ENCODE measurements around the gene MEIS1. TPM values are rescaled to one million over a fixed set of nuclear protein-coding genes. Genes with fewer than 3 reads are reported as not detected.

The MEIS1 gene
- polyA plus RNA-seq, 1 experiment = 107 TPM

- TF ChIP-seq CTCF (IDR thresholded peaks at IDR 0.05; ENCODE audit: low read depth, low read length) = no peak
- H3K27me3 ChIP-seq (ENCODE audit: control insufficient read depth, insufficient read depth, low read length) = no peaks in the 10 kb centered on the region
- POLR2A ChIA-PET = no interaction called here
- no peak for DNase-seq (ENCODE audit: low read depth, low spot score)
- no peaks in the 10 kb centered on the region for H3K9me3 ChIP-seq (ENCODE audit: control insufficient read depth, insufficient read depth, low read length)
- no peak overlapping the region for H3K27ac ChIP-seq (ENCODE audit: low read depth, low read length)
- CTCF ChIA-PET = interaction anchor here (1.4 kb wide), 1 partner anchor 10 kb away, joined by 5 read pairs; no protein-coding TSS in a partner anchor
- H3K4me3 ChIP-seq (ENCODE audit: low read depth, low read length) = no peak overlapping the region
Measured at GRCh38 chr2:66522611-66523376, 87.9 kb downstream of the MEIS1 start.

DNA sequence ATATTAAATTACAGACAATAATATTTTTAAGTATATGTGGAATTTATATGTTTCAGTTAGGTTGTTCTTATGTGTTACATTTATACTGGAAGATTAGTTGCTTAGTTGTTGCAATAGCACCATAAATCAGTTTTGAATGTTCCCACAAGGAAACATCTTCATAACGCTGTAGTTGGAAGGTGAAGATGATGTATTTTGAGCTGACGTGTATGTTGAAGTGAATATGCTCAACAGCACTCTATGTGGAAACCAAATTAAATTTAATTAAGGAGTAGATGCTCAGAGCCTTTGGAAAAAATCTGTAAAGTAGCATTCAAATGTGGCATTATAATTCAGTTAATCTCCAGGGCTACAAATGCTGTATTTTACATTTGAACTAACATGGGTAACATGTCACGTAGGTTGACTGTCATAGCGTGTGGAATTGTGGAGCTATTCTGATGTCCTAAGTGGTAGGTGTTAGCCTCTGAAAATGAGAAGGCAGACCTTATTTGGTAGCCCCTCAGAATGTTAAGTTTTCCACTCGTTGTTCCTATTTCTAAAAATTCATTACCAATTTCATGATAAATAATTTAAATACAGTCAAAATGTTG is 88.5 kb downstream of the MEIS1 start:
- DNase-seq (ENCODE audit: low read depth, low spot score) = no peak
- no peak overlapping the region for H3K27ac ChIP-seq (ENCODE audit: low read depth, low read length)
- no peak overlapping the region for H3K4me3 ChIP-seq (ENCODE audit: low read depth, low read length)
- ChIA-PET CTCF (no interaction called here), POLR2A (no interaction called here)
- no peak for TF ChIP-seq CTCF (IDR thresholded peaks at IDR 0.05; ENCODE audit: low read depth, low read length)
- no peaks in the 10 kb centered on the region for H3K27me3 ChIP-seq (ENCODE audit: control insufficient read depth, insufficient read depth, low read length)
- no peaks in the 10 kb centered on the region for H3K9me3 ChIP-seq (ENCODE audit: control insufficient read depth, insufficient read depth, low read length)

DNA sequence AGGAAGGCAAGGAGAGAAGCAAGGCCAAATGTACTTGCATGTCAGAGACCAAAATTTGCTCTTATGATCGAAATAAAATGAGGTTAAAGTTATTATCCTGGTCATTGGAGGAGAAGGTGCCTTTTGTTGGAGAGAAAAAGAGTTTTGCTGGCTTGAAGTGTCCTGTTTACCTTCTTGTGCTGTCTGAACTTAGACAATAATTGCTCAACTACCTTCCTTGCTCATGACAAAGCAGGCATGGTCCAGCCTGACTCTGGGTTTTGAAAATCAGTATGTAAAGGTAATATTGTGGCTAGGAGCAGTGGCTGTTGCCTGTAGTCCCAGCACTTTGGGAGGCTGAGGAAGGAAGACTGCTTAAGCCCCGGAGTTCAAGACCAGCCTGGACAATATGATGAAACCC is 89.1 kb downstream of the MEIS1 start:
- POLR2A ChIA-PET = no interaction called here

DNA sequence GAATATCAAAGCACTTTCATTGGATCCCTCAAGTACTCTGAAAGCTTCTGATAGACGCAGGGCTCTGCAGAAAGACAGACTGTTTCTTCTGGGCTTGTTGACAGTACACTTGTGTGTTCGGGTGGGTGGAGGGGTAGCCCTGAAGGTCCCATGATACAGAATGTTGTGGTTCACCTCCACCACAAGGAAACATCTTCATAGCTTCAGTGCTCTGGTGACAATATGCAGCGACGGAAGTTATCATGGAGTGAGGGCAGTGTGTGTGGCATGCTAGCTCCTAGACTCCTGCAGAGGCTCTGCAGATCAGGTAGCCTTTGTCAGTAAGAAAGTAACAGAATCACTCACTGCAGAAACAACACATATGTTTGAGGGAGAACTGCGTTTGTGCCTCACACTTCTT is 90.7 kb downstream of the MEIS1 start:
- DNase-seq (ENCODE audit: low read depth, low spot score) = no peak
- H3K27me3 ChIP-seq (ENCODE audit: control insufficient read depth, insufficient read depth, low read length) = no peaks in the 10 kb centered on the region
- H3K27ac ChIP-seq (ENCODE audit: low read depth, low read length) = no peak overlapping the region
- ChIA-PET CTCF (no interaction called here), POLR2A (no interaction called here)
- H3K9me3 ChIP-seq (ENCODE audit: control insufficient read depth, insufficient read depth, low read length) = no peaks in the 10 kb centered on the region
- no peak overlapping the region for H3K4me3 ChIP-seq (ENCODE audit: low read depth, low read length)
- TF ChIP-seq CTCF (IDR thresholded peaks at IDR 0.05; ENCODE audit: low read depth, low read length) = no peak

More for the DNA sequence above, 89.1 kb downstream of the MEIS1 start:
- H3K9me3 ChIP-seq (ENCODE audit: control insufficient read depth, insufficient read depth, low read length) = no peaks in the 10 kb centered on the region
- no peak for TF ChIP-seq CTCF (IDR thresholded peaks at IDR 0.05; ENCODE audit: low read depth, low read length)
- no peak overlapping the region for H3K27ac ChIP-seq (ENCODE audit: low read depth, low read length)
- no peak overlapping the region for H3K4me3 ChIP-seq (ENCODE audit: low read depth, low read length)
- CTCF ChIA-PET = no interaction called here
- no peak for DNase-seq (ENCODE audit: low read depth, low spot score)
- no peaks in the 10 kb centered on the region for H3K27me3 ChIP-seq (ENCODE audit: control insufficient read depth, insufficient read depth, low read length)

DNA sequence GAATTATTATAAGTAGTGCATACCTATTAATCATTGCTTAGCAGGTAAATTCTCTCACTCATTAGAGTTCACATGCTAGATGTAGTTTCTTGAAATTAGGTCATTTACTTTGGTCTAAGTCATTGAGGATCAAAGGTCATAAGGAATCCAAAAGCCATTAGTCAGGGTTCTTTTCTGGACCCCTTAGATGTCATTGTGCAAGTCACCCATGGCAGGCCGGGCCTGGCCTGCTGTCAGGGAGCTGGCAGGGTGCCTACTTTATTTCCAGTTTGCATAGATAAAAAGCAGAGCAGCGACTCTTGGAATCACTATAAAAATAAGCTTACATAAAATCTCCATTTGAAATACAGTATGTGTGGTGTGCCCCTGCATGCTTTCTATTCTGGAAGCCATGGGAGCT is 91.3 kb downstream of the MEIS1 start:
- TF ChIP-seq CTCF (IDR thresholded peaks at IDR 0.05; ENCODE audit: low read depth, low read length) = no peak
- H3K27ac ChIP-seq (ENCODE audit: low read depth, low read length) = no peak overlapping the region
- H3K4me3 ChIP-seq (ENCODE audit: low read depth, low read length) = no peak overlapping the region
- no peaks in the 10 kb centered on the region for H3K9me3 ChIP-seq (ENCODE audit: control insufficient read depth, insufficient read depth, low read length)
- ChIA-PET CTCF (no interaction called here), POLR2A (no interaction called here)
- no peak for DNase-seq (ENCODE audit: low read depth, low spot score)
- no peaks in the 10 kb centered on the region for H3K27me3 ChIP-seq (ENCODE audit: control insufficient read depth, insufficient read depth, low read length)
